GM12878 (cell line): ENCODE measurements around the gene SPDL1. TPM values are rescaled to one million over a fixed set of nuclear protein-coding genes. Genes with fewer than 3 reads are reported as not detected.

Experiments used
- ATAC-seq: fragments of 200-7000 bp; cut with Tn5 transposase; 3 replicates; pipeline ENCODE4 v1.9.1; 2020; ENCODE audit warnings: mild to moderate bottlenecking, moderate library complexity
- BruUV-seq: library from RNA; stranded (reverse); fragments of 400-500 nt; replicated peaks from 2 replicates; lab custom pipeline; 2021; lab: Mats Ljungman, UMichigan
- CTCF ChIA-PET: fragments of 300-600 bp; sonication (Branson Sonifier 250); formaldehyde crosslinking; extraction: SDS; loops from one replicate; lab custom pipeline; 2021; ENCODE audit warnings: inconsistent platforms; lab: Yijun Ruan, JAX
- POLR2A ChIA-PET: fragments of 350-600 bp; formaldehyde crosslinking; extraction: SDS; loops from one replicate; lab custom pipeline; 2021; ENCODE audit warnings: inconsistent platforms; lab: Charles Lee
- RAD21 ChIA-PET: fragments of 300-600 bp; sonication (Branson Sonifier 250); formaldehyde crosslinking; loops from one replicate; lab custom pipeline; 2023; ENCODE audit warnings: antibody characterized with exemption; ENCODE audit not compliant: unreplicated experiment; lab: Charles Lee
- SMC1A ChIA-PET: fragments of 300-600 bp; sonication (Branson Sonifier 250); formaldehyde crosslinking; loops from one replicate; lab custom pipeline; 2023; ENCODE audit not compliant: unreplicated experiment, uncharacterized antibody; lab: Charles Lee
- DNase-seq: peaks from one replicate; pipeline ENCODE4 v3.0.0-alpha.2; 2011; ENCODE audit warnings: low read depth, low spot score
- FAIRE-seq: peaks from 3 replicates; lab custom pipeline; 2011; peaks lifted over from hg19 to GRCh38; lab: Jason Lieb, UNC
- H2AFZ ChIP-seq: 2 replicates; pipeline ENCODE4 v1.6.0; 2011; ENCODE audit warnings: low read depth, low read length, control low read depth; ENCODE audit not compliant: control insufficient read depth
- H3K27ac ChIP-seq: 2 replicates; pipeline ENCODE4 v1.5.1; 2011; ENCODE audit warnings: control low read depth; ENCODE audit not compliant: control insufficient read depth, insufficient read depth
- H3K27me3 ChIP-seq, 2 experiments: replicated peaks in 1 of 2; 2 replicates each; pipeline versions ENCODE4 v1.6.0 to v1.6.1; 2011; ENCODE audit warnings: low read length in 1 of 2; ENCODE audit not compliant: control insufficient read depth in 2 of 2, insufficient read depth in 2 of 2
- H3K36me3 ChIP-seq, 2 experiments: 2 replicates each; pipeline ENCODE4 v1.5.1; 2011; ENCODE audit warnings: low read length in 1 of 2; ENCODE audit not compliant: control insufficient read depth in 2 of 2, insufficient read depth in 2 of 2
- H3K4me1 ChIP-seq: 2 replicates; pipeline ENCODE4 v1.6.1; 2011; ENCODE audit warnings: mild to moderate bottlenecking, low read length, moderate library complexity, mixed read lengths; ENCODE audit not compliant: control insufficient read depth, insufficient read depth
- H3K4me2 ChIP-seq: 2 replicates; pipeline ENCODE4 v1.6.0; 2011; ENCODE audit warnings: control low read depth; ENCODE audit not compliant: control insufficient read depth, insufficient read depth
- H3K4me3 ChIP-seq: fragments of 200-600 bp; sonication (generic); 2 replicates; pipeline ENCODE4 v1.5.1; 2016
- H3K79me2 ChIP-seq: 2 replicates; pipeline ENCODE4 v1.6.0; 2011; ENCODE audit warnings: low read length; ENCODE audit not compliant: control insufficient read depth, insufficient read depth
- H3K9ac ChIP-seq: 2 replicates; pipeline ENCODE4 v1.8.0; 2011; ENCODE audit warnings: low read length, control low read depth, mixed read lengths; ENCODE audit not compliant: control insufficient read depth, insufficient read depth
- H3K9me3 ChIP-seq: replicated peaks from 3 replicates; pipeline ENCODE4 v1.5.1; 2011; ENCODE audit warnings: mild to moderate bottlenecking, low read length; ENCODE audit not compliant: control insufficient read depth, insufficient read depth
- H4K20me1 ChIP-seq: 2 replicates; pipeline ENCODE4 v1.6.0; 2011; ENCODE audit not compliant: control insufficient read depth, insufficient read depth
- BCL11A ChIP-seq: IDR thresholded peaks from 2 replicates; pipeline ENCODE4 v1.6.1; 2011; ENCODE audit warnings: low read depth, low read length
- BMI1 ChIP-seq: fragments of 450-650 bp; IDR thresholded peaks from 2 replicates; pipeline ENCODE4 v1.6.1; 2016; ENCODE audit warnings: mild to moderate bottlenecking, moderate library complexity, borderline replicate concordance
- IKZF1 ChIP-seq: fragments of 450-650 bp; conservative IDR thresholded peaks from 2 replicates; pipeline ENCODE4 v1.6.1; 2017; ENCODE audit warnings: antibody characterized with exemption, mild to moderate bottlenecking
- RELA ChIP-seq: fragments of 450-650 bp; IDR thresholded peaks from 2 replicates; pipeline ENCODE4 v1.8.0; 2014; ENCODE audit warnings: borderline replicate concordance; ENCODE audit not compliant: partially characterized antibody
- ZNF384 ChIP-seq: IDR thresholded peaks from 2 replicates; pipeline ENCODE4 v1.6.1; 2012; ENCODE audit warnings: low read depth, mild to moderate bottlenecking, low read length, improper control_type of control experiment, borderline replicate concordance
- WGBS: methylation state at CpG from one replicate; pipeline ENCODE4 v1.1.6; 2016; ENCODE audit warnings: low lambda C conversion rate; ENCODE audit not compliant: insufficient replicate concordance, insufficient coverage; ENCODE audit errors: missing lambda C conversion rate; 5-methylcytosine and 5-hydroxymethylcytosine counted together
- in situ Hi-C: fragments of 300-500 bp; cut with MboI; formaldehyde crosslinking; loops from 9 replicates; pipeline ENCODE4 v1.14.3; 2018; ENCODE audit warnings: mixed read lengths
- intact Hi-C: fragments of 100-400 bp; cut with micrococcal nuclease; formaldehyde crosslinking; loops from one replicate; pipeline ENCODE4 v1.14.2; 2022; ENCODE audit not compliant: unreplicated experiment
- polyA plus RNA-seq, 11 experiments: library from polyadenylated mRNA; depleted of rRNA in 4 of 11; unstranded in 6 of 11; stranded (reverse) in 5 of 11; fragments of >200 nt; fragmentation: Nextera tagmentation in 4 of 11; fragmentation: Illumina TruSeq in 1 of 11; extraction: Ambion mirVana in 4 of 11; extraction: Trizol in 1 of 11; gene quantifications; 1 replicate in 1 of 11; 2 replicates in 10 of 11; pipeline versions ENCODE4 v1.2.1 to v1.2.3, GENCODE V29; 2011 to 2016; ENCODE audit warnings: inconsistent platforms in 2 of 11, missing spikeins in 2 of 11, low read depth in 1 of 11
- total RNA-seq, 4 experiments: library from RNA; depleted of rRNA in 3 of 4; stranded (reverse); fragments of >200 nt in 3 of 4; fragmentation: Illumina TruSeq in 1 of 4; extraction: Trizol in 1 of 4; gene quantifications; 2 replicates each; pipeline versions ENCODE4 v1.2.1 to v1.2.3, GENCODE V29; 2013 to 2021
- TF ChIP-seq, protein P1 (sequence below): IDR thresholded peaks from 2 replicates; pipeline ENCODE4 v1.6.1; 2012; ENCODE audit warnings: low read depth, low read length, improper control_type of control experiment
- TF ChIP-seq, protein P2 (sequence below): fragments of 150-350 bp; IDR thresholded peaks from 2 replicates; pipeline ENCODE4 v1.6.1; 2014; ENCODE audit warnings: mild to moderate bottlenecking, low read depth, low read length
- TF ChIP-seq, protein P3 (sequence below): fragments of 450-650 bp; IDR thresholded peaks from 2 replicates; pipeline ENCODE4 v1.6.1; 2018; ENCODE audit warnings: mild to moderate bottlenecking, low read depth, moderate library complexity; ENCODE audit not compliant: partially characterized antibody

Gene SPDL1
- total and polyA plus RNA-seq, 10 of the 15 experiments (the other 5 are each of a cell fraction or from before 2014, with no cell fraction given), result 34.2 to 69.9 (median 46.0) TPM

DNA sequence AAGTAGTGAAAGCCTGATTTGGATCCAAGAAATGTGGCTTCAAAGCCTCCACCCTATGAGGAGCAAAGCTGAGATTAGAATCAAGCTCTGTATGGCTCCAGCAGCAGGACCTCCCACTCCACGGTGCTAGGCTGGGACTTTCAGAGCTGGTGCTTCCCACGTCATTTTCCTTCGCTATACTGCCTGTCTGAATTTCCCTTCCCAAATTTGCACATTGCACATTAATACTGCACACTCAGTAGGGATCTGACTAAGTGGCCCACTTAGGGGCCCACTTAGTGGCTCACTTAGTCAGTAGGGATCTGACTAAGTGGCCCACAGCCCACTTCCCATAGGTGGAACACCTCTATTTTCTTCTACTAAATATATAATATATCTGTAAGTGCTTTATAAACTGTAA, 14.1 kb upstream of the SPDL1 start:
- H3K27ac ChIP-seq, result no peak overlapping the region
- no peaks in the 10 kb centered on the region for H3K9me3 ChIP-seq
- in situ Hi-C loops (no loop called here), intact Hi-C loops (no loop called here)
- no peak overlapping the region for H3K4me2 ChIP-seq
- POLR2A ChIA-PET, result no interaction called here
- no peaks in the 10 kb centered on the region; a peak in 2 of 4 replicates for H3K27me3 ChIP-seq
- BruUV-seq, result no TSS peak
- H3K9ac ChIP-seq, result no peak overlapping the region
- no peak overlapping the region for H2AFZ ChIP-seq
- WGBS, result 2% methylated on average over 3 of the region's 3 CpGs
- DNase-seq, result no peak
- H3K79me2 ChIP-seq, result no peaks in the 10 kb centered on the region
- peak; percentile 50 for ATAC-seq
- SMC1A ChIA-PET, result interaction anchor here (1.3 kb wide), 1 partner anchor 11 kb away, joined by 4 read pairs; no protein-coding TSS in a partner anchor
- H4K20me1 ChIP-seq, result no peaks in the 10 kb centered on the region
- no peak for TF ChIP-seq IKZF1
- peak; percentile 74 for TF ChIP-seq BCL11A
- no peak for TF ChIP-seq ZNF384
- H3K36me3 ChIP-seq, result no peaks in the 10 kb centered on the region
- RAD21 ChIA-PET, result no interaction called here
- H3K4me3 ChIP-seq, result no peak overlapping the region
- H3K4me1 ChIP-seq, result no peaks in the 10 kb centered on the region
- CTCF ChIA-PET, result interaction anchor here (0.8 to 3.3 kb wide), 5 partner anchors 11 to 411 kb away, joined by 3 to 19 read pairs (median 3); partner anchors contain the start of gene INSYN2B
- no peak for FAIRE-seq

DNA sequence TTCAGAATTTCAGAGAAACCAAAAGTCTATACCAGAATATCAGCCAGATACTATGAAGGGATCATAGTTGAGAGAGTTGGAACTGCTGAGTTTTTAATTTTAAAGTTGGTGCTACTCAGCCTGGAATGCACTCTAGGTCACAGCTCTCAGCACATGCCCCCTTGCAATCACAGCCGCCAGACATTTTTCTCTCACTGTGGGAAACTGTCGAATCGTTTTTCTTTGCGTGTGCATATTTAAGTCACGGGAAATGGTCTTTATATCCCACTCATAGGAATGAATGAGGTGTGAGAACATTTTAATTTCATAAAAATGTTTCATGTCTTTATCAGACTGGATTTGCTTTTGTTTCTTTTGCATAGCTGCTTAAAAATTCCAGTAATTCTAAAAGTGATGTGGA, 12.2 kb upstream of the SPDL1 start:
- Histone ChIP-seq H3K79me2 (no peaks in the 10 kb centered on the region), H4K20me1 (no peaks in the 10 kb centered on the region), H3K27me3 (no peaks in the 10 kb centered on the region; a peak in 2 of 4 replicates), H3K9me3 (no peaks in the 10 kb centered on the region), H2AFZ (no peak overlapping the region), H3K4me3 (no peak overlapping the region), H3K4me2 (no peak overlapping the region), H3K36me3 (no peaks in the 10 kb centered on the region), H3K27ac (no peak overlapping the region), H3K4me1 (no peaks in the 10 kb centered on the region), H3K9ac (no peak overlapping the region)
- FAIRE-seq (no peak), DNase-seq (no peak), ATAC-seq (no peak)
- CTCF ChIA-PET, result interaction anchor here (0.7 to 1.0 kb wide), 2 partner anchors 9 to 830 kb away, joined by 3 to 5 read pairs; no protein-coding TSS in a partner anchor
- RAD21 ChIA-PET, result no interaction called here
- SMC1A ChIA-PET, result no interaction called here
- no TSS peak for BruUV-seq
- POLR2A ChIA-PET, result no interaction called here
- intact Hi-C loops (loop anchor here (10.0 kb wide), 1 partner anchor 227 kb away; no protein-coding TSS in a partner anchor), in situ Hi-C loops (no loop called here)
- WGBS, result 35% methylated on average over 5 of the region's 5 CpGs
- no peak for TF ChIP-seq RELA
- TF ChIP-seq, protein P1, sequence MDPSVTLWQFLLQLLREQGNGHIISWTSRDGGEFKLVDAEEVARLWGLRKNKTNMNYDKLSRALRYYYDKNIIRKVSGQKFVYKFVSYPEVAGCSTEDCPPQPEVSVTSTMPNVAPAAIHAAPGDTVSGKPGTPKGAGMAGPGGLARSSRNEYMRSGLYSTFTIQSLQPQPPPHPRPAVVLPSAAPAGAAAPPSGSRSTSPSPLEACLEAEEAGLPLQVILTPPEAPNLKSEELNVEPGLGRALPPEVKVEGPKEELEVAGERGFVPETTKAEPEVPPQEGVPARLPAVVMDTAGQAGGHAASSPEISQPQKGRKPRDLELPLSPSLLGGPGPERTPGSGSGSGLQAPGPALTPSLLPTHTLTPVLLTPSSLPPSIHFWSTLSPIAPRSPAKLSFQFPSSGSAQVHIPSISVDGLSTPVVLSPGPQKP, result no peak
- TF ChIP-seq BMI1, result no peak
- TF ChIP-seq, protein P2, sequence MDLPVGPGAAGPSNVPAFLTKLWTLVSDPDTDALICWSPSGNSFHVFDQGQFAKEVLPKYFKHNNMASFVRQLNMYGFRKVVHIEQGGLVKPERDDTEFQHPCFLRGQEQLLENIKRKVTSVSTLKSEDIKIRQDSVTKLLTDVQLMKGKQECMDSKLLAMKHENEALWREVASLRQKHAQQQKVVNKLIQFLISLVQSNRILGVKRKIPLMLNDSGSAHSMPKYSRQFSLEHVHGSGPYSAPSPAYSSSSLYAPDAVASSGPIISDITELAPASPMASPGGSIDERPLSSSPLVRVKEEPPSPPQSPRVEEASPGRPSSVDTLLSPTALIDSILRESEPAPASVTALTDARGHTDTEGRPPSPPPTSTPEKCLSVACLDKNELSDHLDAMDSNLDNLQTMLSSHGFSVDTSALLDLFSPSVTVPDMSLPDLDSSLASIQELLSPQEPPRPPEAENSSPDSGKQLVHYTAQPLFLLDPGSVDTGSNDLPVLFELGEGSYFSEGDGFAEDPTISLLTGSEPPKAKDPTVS, result no peak
- TF ChIP-seq, protein P3, sequence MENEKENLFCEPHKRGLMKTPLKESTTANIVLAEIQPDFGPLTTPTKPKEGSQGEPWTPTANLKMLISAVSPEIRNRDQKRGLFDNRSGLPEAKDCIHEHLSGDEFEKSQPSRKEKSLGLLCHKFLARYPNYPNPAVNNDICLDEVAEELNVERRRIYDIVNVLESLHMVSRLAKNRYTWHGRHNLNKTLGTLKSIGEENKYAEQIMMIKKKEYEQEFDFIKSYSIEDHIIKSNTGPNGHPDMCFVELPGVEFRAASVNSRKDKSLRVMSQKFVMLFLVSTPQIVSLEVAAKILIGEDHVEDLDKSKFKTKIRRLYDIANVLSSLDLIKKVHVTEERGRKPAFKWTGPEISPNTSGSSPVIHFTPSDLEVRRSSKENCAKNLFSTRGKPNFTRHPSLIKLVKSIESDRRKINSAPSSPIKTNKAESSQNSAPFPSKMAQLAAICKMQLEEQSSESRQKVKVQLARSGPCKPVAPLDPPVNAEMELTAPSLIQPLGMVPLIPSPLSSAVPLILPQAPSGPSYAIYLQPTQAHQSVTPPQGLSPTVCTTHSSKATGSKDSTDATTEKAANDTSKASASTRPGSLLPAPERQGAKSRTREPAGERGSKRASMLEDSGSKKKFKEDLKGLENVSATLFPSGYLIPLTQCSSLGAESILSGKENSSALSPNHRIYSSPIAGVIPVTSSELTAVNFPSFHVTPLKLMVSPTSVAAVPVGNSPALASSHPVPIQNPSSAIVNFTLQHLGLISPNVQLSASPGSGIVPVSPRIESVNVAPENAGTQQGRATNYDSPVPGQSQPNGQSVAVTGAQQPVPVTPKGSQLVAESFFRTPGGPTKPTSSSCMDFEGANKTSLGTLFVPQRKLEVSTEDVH, result no peak
